GM23338 (cell line): ENCODE results near the gene UVRAG. TPM values are rescaled to one million over a fixed set of nuclear protein-coding genes. Genes with fewer than 3 reads are reported as not detected.

Source experiments
- ATAC-seq: fragments of 200-7000 bp; cut with Tn5 transposase; 3 replicates; pipeline ENCODE4 v1.9.1; 2020
- DNase-seq: peaks from one replicate; pipeline ENCODE4 v3.0.0-alpha.2; 2015; ENCODE audit warnings: low spot score
- H2AFZ ChIP-seq: fragments of 200-600 bp; sonication (generic); 2 replicates; pipeline ENCODE4 v1.8.0; 2016; ENCODE audit warnings: antibody characterized with exemption, mild to moderate bottlenecking, moderate library complexity
- H3F3A ChIP-seq: fragments of 200-600 bp; sonication (generic); replicated peaks from 2 replicates; pipeline ENCODE4 v1.8.0; 2017; ENCODE audit warnings: antibody characterized with exemption, mixed run types, low read depth
- H3K27ac ChIP-seq: fragments of 200-600 bp; sonication (generic); 2 replicates; pipeline ENCODE4 v1.6.1; 2016; ENCODE audit warnings: low read depth
- H3K27me3 ChIP-seq: fragments of 200-600 bp; sonication (generic); 2 replicates; pipeline ENCODE4 v1.8.0; 2016; ENCODE audit warnings: mild to moderate bottlenecking, mixed run types, moderate library complexity; ENCODE audit not compliant: insufficient read depth
- H3K36me3 ChIP-seq: fragments of 200-600 bp; sonication (generic); 2 replicates; pipeline ENCODE4 v1.8.0; 2016; ENCODE audit warnings: mild to moderate bottlenecking; ENCODE audit not compliant: insufficient read depth
- H3K4me1 ChIP-seq: fragments of 200-600 bp; sonication (generic); 2 replicates; pipeline ENCODE4 v1.8.0; 2016; ENCODE audit warnings: mild to moderate bottlenecking, moderate library complexity; ENCODE audit not compliant: insufficient read depth
- H3K4me2 ChIP-seq: fragments of 200-600 bp; sonication (generic); 2 replicates; pipeline ENCODE4 v1.7.1; 2017; ENCODE audit warnings: mixed run types
- H3K4me3 ChIP-seq: fragments of 200-600 bp; sonication (generic); 2 replicates; pipeline ENCODE4 v1.6.1; 2016; ENCODE audit warnings: mixed run types
- H3K79me2 ChIP-seq: fragments of 200-600 bp; sonication (generic); replicated peaks from 2 replicates; pipeline ENCODE4 v1.8.0; 2017; ENCODE audit warnings: mild to moderate bottlenecking; ENCODE audit not compliant: insufficient read depth
- H3K9me2 ChIP-seq: fragments of 200-600 bp; sonication (generic); 2 replicates; pipeline ENCODE4 v1.8.0; 2017; ENCODE audit not compliant: insufficient read depth
- H4K20me1 ChIP-seq: fragments of 200-600 bp; sonication (generic); replicated peaks from 2 replicates; pipeline ENCODE4 v1.8.0; 2017; ENCODE audit warnings: mild to moderate bottlenecking; ENCODE audit not compliant: insufficient read depth
- H3K27ac Mint-ChIP-seq: 2 replicates; pipeline ENCODE4 v1.8.0; 2020; ENCODE audit warnings: inconsistent platforms, mild to moderate bottlenecking, moderate library complexity, mixed read lengths
- H3K27me3 Mint-ChIP-seq: 3 replicates; pipeline ENCODE4 v1.8.0; 2022; ENCODE audit warnings: low read depth, mild to moderate bottlenecking, moderate library complexity, mixed read lengths, inconsistent platforms; ENCODE audit not compliant: insufficient read depth, poor library complexity
- H3K36me3 Mint-ChIP-seq: 3 replicates; pipeline ENCODE4 v1.8.0; 2021; ENCODE audit warnings: low read depth, mild to moderate bottlenecking, inconsistent platforms, moderate library complexity, mixed read lengths
- H3K4me1 Mint-ChIP-seq: 3 replicates; pipeline ENCODE4 v1.8.0; 2020; ENCODE audit warnings: mild to moderate bottlenecking, inconsistent platforms, mixed read lengths
- H3K4me3 Mint-ChIP-seq: 3 replicates; pipeline ENCODE4 v1.8.0; 2021; ENCODE audit warnings: moderate library complexity, mild to moderate bottlenecking, inconsistent platforms, mixed read lengths
- H3K9me3 Mint-ChIP-seq: 3 replicates; pipeline ENCODE4 v1.8.0; 2020; ENCODE audit warnings: moderate library complexity, mild to moderate bottlenecking, inconsistent platforms, mixed read lengths
- CREB1 ChIP-seq: fragments of 250-450 bp; sonication (Bioruptor Pico); IDR thresholded peaks from 2 replicates; pipeline ENCODE4 v1.5.0; 2020; ENCODE audit warnings: low read depth, mild to moderate bottlenecking, moderate library complexity
- EZH2 ChIP-seq: fragments of 200-600 bp; sonication (generic); IDR thresholded peaks from one replicate; pipeline ENCODE4 v1.8.0; 2017; ENCODE audit warnings: antibody characterized with exemption, mild to moderate bottlenecking, low read depth; ENCODE audit not compliant: unreplicated experiment
- EZH2phosphoT487 ChIP-seq: fragments of 200-600 bp; sonication (generic); IDR thresholded peaks from one replicate; pipeline ENCODE4 v1.8.1; 2018; ENCODE audit warnings: antibody characterized with exemption; ENCODE audit not compliant: unreplicated experiment
- JUNB ChIP-seq: IDR thresholded peaks from one replicate; pipeline ENCODE4 v1.6.1; 2016; ENCODE audit warnings: antibody characterized with exemption; ENCODE audit not compliant: unreplicated experiment
- POLR2AphosphoS5 ChIP-seq: IDR thresholded peaks from 2 replicates; pipeline ENCODE4 v1.6.1; 2016; ENCODE audit warnings: antibody characterized with exemption, low read depth
- STAT1 ChIP-seq: IDR thresholded peaks from one replicate; pipeline ENCODE4 v1.6.1; 2016; ENCODE audit warnings: antibody characterized with exemption; ENCODE audit not compliant: unreplicated experiment
- ZNF114 ChIP-seq: fragments of 250-450 bp; sonication (Bioruptor Pico); IDR thresholded peaks from 2 replicates; pipeline ENCODE4 v1.5.0; 2020; ENCODE audit warnings: mild to moderate bottlenecking, moderate library complexity
- polyA plus RNA-seq: library from polyadenylated mRNA; unstranded; fragments of >200 nt; fragmentation: Nextera tagmentation; extraction: Ambion mirVana; gene quantifications from 2 replicates; pipeline ENCODE4 v1.2.1, GENCODE V29; 2016
- total RNA-seq: library from RNA; depleted of rRNA; stranded (reverse); fragments of >200 nt; shearing (Covaris generic); gene quantifications from 2 replicates; pipeline ENCODE4 v1.2.3, GENCODE V29; 2014
- TF ChIP-seq, protein P1 (sequence below): fragments of 250-450 bp; sonication (Bioruptor Pico); IDR thresholded peaks from 2 replicates; pipeline ENCODE4 v1.5.0; 2020; ENCODE audit warnings: mild to moderate bottlenecking, moderate library complexity
- TF ChIP-seq, protein P2 (sequence below), 2 experiments: fragments of 200-600 bp in 1 of 2; sonication (generic) in 1 of 2; conservative IDR thresholded peaks; 2 replicates each; pipeline versions ENCODE4 v1.5.1 to v1.6.1; 2016 to 2017; ENCODE audit warnings: antibody characterized with exemption in 2 of 2, low read depth in 2 of 2, mild to moderate bottlenecking in 2 of 2, moderate library complexity in 1 of 2
- TF ChIP-seq, protein P3 (sequence below): IDR thresholded peaks from one replicate; pipeline ENCODE4 v1.6.1; 2018; ENCODE audit warnings: antibody characterized with exemption; ENCODE audit not compliant: unreplicated experiment

The UVRAG gene
- total and polyA plus RNA-seq, 2 experiments from 2014 or later = 15.3 to 17.4 TPM

DNA sequence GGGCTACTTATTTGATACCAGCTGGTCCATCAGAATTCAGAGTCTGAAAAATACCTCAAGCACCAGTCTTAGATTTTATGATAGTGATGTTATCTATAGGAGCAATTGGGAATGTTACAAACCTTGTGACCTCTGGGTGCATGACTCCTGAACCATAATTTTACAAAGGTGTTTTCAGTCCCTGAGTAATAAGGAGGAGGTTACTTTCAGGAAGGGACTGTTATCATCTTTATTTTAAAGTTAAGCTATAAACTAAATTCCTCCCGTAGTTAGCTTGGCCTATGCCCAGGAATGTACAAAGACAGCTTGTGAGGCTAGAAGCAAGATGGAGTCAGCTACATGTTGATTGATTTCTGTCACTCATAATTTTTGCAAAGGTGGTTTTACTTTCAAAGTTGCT is 101.9 kb downstream of the UVRAG start:
- Histone ChIP-seq H2AFZ (no peak overlapping the region), H3K9me2 (no peaks in the 10 kb centered on the region), H3K27me3 (no peaks in the 10 kb centered on the region), H3K4me2 (no peak overlapping the region), H4K20me1 (0 out of 2 replicates have a peak, but pooled peaks cover 3% of the 10 kb centered on the region), H3K79me2 (no peaks in the 10 kb centered on the region), H3K4me1 (no peaks in the 10 kb centered on the region), H3K27ac (no peak overlapping the region), H3F3A (no peaks in the 10 kb centered on the region), H3K4me3 (no peak overlapping the region), H3K36me3 (no peaks in the 10 kb centered on the region)
- DNase-seq = no peak
- H3K27me3 Mint-ChIP-seq = no peaks in the 10 kb centered on the region
- TF ChIP-seq EZH2 (no peak), JUNB (no peak), POLR2AphosphoS5 (no peak), CREB1 (CRISPR knock-in tag) (no peak), STAT1 (no peak), EZH2phosphoT487 (no peak), ZNF114 (CRISPR knock-in tag) (no peak)
- TF ChIP-seq, protein P1, sequence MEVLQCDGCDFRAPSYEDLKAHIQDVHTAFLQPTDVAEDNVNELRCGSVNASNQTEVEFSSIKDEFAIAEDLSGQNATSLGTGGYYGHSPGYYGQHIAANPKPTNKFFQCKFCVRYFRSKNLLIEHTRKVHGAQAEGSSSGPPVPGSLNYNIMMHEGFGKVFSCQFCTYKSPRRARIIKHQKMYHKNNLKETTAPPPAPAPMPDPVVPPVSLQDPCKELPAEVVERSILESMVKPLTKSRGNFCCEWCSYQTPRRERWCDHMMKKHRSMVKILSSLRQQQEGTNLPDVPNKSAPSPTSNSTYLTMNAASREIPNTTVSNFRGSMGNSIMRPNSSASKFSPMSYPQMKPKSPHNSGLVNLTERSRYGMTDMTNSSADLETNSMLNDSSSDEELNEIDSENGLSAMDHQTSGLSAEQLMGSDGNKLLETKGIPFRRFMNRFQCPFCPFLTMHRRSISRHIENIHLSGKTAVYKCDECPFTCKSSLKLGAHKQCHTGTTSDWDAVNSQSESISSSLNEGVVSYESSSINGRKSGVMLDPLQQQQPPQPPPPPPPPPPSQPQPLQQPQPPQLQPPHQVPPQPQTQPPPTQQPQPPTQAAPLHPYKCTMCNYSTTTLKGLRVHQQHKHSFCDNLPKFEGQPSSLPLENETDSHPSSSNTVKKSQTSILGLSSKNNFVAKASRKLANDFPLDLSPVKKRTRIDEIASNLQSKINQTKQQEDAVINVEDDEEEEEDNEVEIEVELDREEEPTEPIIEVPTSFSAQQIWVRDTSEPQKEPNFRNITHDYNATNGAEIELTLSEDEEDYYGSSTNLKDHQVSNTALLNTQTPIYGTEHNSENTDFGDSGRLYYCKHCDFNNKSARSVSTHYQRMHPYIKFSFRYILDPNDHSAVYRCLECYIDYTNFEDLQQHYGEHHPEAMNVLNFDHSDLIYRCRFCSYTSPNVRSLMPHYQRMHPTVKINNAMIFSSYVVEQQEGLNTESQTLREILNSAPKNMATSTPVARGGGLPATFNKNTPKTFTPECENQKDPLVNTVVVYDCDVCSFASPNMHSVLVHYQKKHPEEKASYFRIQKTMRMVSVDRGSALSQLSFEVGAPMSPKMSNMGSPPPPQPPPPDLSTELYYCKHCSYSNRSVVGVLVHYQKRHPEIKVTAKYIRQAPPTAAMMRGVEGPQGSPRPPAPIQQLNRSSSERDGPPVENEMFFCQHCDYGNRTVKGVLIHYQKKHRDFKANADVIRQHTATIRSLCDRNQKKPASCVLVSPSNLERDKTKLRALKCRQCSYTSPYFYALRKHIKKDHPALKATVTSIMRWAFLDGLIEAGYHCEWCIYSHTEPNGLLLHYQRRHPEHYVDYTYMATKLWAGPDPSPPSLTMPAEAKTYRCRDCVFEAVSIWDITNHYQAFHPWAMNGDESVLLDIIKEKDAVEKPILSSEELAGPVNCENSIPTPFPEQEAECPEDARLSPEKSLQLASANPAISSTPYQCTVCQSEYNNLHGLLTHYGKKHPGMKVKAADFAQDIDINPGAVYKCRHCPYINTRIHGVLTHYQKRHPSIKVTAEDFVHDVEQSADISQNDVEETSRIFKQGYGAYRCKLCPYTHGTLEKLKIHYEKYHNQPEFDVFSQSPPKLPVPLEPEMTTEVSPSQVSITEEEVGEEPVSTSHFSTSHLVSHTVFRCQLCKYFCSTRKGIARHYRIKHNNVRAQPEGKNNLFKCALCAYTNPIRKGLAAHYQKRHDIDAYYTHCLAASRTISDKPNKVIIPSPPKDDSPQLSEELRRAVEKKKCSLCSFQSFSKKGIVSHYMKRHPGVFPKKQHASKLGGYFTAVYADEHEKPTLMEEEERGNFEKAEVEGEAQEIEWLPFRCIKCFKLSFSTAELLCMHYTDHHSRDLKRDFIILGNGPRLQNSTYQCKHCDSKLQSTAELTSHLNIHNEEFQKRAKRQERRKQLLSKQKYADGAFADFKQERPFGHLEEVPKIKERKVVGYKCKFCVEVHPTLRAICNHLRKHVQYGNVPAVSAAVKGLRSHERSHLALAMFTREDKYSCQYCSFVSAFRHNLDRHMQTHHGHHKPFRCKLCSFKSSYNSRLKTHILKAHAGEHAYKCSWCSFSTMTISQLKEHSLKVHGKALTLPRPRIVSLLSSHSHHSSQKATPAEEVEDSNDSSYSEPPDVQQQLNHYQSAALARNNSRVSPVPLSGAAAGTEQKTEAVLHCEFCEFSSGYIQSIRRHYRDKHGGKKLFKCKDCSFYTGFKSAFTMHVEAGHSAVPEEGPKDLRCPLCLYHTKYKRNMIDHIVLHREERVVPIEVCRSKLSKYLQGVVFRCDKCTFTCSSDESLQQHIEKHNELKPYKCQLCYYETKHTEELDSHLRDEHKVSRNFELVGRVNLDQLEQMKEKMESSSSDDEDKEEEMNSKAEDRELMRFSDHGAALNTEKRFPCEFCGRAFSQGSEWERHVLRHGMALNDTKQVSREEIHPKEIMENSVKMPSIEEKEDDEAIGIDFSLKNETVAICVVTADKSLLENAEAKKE = no peak
- TF ChIP-seq, protein P2, sequence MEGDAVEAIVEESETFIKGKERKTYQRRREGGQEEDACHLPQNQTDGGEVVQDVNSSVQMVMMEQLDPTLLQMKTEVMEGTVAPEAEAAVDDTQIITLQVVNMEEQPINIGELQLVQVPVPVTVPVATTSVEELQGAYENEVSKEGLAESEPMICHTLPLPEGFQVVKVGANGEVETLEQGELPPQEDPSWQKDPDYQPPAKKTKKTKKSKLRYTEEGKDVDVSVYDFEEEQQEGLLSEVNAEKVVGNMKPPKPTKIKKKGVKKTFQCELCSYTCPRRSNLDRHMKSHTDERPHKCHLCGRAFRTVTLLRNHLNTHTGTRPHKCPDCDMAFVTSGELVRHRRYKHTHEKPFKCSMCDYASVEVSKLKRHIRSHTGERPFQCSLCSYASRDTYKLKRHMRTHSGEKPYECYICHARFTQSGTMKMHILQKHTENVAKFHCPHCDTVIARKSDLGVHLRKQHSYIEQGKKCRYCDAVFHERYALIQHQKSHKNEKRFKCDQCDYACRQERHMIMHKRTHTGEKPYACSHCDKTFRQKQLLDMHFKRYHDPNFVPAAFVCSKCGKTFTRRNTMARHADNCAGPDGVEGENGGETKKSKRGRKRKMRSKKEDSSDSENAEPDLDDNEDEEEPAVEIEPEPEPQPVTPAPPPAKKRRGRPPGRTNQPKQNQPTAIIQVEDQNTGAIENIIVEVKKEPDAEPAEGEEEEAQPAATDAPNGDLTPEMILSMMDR (conservative IDR thresholded peaks at IDR 0.05; ENCODE audit: low read depth in 2 of 2) = no peak
- TF ChIP-seq, protein P3, sequence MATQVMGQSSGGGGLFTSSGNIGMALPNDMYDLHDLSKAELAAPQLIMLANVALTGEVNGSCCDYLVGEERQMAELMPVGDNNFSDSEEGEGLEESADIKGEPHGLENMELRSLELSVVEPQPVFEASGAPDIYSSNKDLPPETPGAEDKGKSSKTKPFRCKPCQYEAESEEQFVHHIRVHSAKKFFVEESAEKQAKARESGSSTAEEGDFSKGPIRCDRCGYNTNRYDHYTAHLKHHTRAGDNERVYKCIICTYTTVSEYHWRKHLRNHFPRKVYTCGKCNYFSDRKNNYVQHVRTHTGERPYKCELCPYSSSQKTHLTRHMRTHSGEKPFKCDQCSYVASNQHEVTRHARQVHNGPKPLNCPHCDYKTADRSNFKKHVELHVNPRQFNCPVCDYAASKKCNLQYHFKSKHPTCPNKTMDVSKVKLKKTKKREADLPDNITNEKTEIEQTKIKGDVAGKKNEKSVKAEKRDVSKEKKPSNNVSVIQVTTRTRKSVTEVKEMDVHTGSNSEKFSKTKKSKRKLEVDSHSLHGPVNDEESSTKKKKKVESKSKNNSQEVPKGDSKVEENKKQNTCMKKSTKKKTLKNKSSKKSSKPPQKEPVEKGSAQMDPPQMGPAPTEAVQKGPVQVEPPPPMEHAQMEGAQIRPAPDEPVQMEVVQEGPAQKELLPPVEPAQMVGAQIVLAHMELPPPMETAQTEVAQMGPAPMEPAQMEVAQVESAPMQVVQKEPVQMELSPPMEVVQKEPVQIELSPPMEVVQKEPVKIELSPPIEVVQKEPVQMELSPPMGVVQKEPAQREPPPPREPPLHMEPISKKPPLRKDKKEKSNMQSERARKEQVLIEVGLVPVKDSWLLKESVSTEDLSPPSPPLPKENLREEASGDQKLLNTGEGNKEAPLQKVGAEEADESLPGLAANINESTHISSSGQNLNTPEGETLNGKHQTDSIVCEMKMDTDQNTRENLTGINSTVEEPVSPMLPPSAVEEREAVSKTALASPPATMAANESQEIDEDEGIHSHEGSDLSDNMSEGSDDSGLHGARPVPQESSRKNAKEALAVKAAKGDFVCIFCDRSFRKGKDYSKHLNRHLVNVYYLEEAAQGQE = no peak
- H3K27ac Mint-ChIP-seq = no peak overlapping the region
- H3K4me1 Mint-ChIP-seq = no peaks in the 10 kb centered on the region
- no peaks in the 10 kb centered on the region for H3K36me3 Mint-ChIP-seq
- no peaks in the 10 kb centered on the region for H3K9me3 Mint-ChIP-seq
- H3K4me3 Mint-ChIP-seq = no peak overlapping the region
- ATAC-seq = no peak
